ENCODE measurements around the gene ZNF292.
"Not testable (repeated sequence)": the region's sequence is repeated elsewhere in the genome, so short reads cannot be mapped to it uniquely, and the experiment has no call there.

The ZNF292 gene

DNA sequence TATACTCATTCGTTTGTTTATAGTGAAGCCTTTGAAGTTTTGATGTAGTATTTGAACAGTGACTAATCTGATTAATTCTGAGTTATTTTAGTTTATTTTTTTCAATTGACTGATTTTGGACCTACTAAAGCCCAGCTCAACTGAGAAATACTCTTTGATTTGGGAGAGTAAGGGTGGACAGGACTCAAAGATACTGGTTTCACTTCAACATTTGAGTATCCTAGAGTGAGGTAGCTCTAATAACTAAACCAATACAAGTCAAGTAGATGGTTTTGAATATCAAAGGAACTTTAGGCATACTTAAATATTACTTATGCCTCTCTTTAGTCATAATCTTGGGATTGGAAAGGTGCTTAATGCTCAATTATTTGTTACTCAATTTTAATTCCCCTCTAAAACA, 65.6 kb downstream of the ZNF292 start:
- DNase-seq: no peak

DNA sequence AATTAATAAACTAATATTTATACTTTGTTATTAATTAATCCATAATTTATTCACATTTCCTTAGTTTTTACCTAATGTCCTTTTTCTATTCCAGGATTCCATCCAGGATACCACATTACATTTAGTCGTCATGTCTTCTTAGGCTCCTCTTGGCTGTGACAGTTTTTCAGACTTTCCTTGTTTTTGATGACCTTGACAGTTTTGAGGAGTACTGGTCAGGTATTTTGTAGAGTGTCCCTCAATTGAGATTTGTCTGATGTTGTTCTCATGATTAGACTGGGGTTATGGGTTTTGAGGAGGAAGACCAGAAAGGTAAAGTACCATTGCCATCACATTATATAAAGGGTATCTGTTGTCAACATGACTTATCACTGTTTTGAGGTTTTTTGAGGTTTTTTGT, 67.3 kb downstream of the ZNF292 start:
- no peak for DNase-seq

DNA sequence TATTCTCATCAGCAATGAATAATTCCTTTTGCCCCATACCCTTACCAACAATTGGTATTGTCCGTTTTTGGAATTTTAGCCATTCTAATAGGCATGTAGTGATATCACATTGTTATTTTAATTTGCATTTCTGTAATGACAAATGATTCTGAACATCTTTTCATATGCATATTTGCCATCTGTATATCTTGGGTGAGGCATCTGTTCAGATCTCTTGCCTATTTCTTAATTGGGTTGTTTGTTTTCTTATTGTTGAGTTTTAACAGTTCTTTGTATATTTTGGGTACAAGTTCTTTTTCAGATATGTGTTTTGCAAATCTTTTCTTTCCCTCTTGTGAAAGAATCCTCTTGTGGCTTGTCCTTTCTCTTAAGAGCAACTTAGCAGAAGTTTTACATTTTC, 69.6 kb downstream of the ZNF292 start:
- no peak for DNase-seq

- no peak for DNase-seq
These were observed 70.1 kb downstream of the ZNF292 start for GRCh38 chr6:87225511-87225910.

- DNase-seq: no peak
These were observed 70.6 kb downstream of the ZNF292 start for GRCh38 chr6:87225937-87226336.

GRCh38 chr6:87230801-87231200, 75.4 kb downstream of the ZNF292 start:
- no peak for DNase-seq

DNA sequence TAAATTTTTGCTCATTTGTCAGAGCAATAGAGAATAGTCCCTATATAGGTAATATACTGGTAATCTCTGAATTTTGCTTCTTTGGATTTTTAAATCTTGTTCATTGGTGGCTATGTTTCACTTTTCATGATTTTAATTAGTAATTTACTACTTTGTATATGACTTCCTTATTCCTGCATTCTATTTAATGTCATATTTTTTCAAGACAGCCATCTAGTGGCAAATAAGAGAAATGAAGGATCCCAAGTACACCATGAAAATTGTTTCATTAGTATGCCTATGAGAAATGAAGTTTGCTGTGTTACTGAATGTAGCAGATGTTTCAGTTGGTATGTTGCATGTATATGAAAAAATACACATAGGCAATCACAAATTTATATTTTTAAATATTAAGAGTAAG, 82.4 kb downstream of the ZNF292 start:
- no peak for DNase-seq

- not testable (repeated sequence) for DNase-seq
These were observed 83.8 kb downstream of the ZNF292 start for GRCh38 chr6:87239098-87239635.

DNA sequence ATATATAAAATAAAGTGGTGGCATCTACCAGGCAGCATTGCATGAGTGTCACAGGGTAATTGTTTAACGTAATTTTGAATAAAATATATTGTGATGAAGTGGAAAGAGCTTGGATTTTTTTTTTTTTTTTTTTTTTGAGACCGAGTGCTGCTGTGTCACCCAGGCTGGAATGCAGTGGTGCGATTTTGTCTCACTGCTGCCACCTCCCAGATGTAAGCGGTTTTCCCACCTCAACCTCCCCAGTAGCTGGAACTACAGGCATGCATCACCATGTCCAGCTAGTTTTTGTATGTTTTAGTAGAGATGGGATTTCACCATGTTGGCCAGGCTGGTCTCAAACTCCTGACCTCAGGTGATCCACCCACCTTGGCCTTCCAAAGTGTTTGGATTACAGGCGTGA, 85.9 kb downstream of the ZNF292 start:
- no peak for DNase-seq

GRCh38 chr6:87242311-87242710, 86.9 kb downstream of the ZNF292 start:
- no peak for DNase-seq

DNA sequence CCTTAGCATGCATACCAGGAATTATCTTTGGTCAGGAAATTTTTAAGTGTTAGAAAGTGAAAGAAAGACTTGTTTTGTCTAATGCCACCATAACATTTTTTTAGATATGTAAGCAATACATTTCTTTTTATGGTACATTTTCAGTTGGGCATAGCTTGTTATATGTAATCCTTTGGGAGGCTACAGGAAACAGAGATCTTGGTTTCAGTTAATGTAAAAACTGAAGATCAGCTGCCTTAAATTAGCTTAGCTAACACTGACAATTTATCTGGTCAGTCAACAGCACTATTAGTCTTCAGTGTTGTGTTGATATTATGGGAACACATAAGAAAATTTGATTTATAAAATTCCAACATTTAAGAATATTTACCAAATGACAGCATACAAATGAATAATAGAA, 88.4 kb downstream of the ZNF292 start:
- DNase-seq: no peak

- no peak for DNase-seq
These were observed 89.0 kb downstream of the ZNF292 start for GRCh38 chr6:87244380-87244779.

GRCh38 chr6:87250019-87250418, 94.7 kb downstream of the ZNF292 start:
- DNase-seq: no peak

DNA sequence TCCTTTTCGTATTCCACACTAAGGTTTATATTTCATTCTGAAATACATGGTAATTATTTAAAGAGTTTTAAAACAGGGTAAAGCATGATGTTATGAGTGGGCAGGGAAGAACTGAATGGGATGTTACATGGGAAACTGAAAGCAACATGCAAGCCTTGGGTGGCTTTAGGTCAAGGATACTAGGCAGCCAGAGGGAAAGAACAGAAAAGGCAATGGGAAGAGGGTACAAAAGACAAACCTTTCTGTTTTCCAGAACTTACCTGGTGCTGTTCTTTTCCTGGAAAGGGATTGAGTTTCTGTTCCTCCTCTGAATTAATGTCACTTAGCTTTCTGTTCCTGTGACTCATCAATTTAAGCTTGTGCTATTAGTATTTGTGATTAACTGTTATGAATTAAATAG, 95.9 kb downstream of the ZNF292 start:
- DNase-seq: no peak

DNA sequence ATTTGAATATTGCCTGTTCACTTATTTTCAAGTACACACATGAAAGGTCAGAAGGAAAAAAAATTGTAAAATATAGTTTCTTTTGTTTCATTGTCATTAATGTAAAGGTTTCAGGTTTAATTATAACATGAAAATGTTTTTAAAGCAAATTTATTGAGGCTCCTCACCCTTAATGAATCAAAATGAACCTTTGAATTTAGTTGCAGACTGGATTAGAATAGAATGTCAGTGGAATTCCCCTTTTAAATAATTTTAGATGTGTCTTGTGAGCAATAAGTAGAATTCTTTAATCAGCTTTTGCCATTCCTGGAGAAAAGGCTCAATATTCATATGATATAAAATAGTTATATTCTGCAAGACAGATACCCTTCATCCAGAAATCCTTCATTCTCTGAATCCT, 96.4 kb downstream of the ZNF292 start:
- DNase-seq: no peak

- DNase-seq: no peak
These were observed 101.7 kb downstream of the ZNF292 start for GRCh38 chr6:87257046-87257445.

DNA sequence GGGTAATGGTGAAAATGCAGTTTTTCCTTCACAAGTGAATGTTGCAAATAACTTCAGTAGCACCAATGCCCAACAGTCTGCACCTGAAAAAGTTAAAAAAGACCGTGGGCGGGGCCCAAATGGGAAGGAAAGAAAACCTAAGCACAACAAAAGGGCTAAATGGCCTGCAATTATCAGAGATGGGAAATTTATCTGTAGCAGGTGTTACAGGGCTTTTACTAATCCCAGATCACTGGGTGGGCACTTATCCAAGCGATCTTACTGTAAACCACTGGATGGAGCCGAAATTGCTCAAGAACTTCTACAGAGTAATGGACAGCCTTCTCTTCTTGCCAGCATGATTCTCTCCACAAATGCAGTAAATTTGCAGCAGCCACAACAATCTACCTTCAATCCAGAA, 102.2 kb downstream of the ZNF292 start:
- DNase-seq: no peak

DNA sequence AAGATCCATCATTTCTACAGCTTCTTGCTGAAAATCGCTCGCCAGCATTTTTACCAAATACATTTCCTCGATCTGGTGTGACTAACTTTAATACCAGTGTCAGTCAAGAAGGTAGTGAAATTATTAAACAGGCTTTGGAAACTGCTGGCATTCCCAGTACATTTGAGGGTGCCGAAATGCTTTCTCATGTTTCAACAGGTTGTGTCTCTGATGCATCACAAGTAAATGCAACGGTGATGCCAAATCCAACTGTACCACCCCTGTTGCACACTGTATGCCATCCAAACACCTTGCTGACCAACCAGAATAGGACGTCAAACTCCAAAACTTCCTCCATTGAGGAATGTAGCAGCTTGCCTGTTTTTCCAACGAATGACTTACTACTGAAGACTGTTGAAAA, 102.6 kb downstream of the ZNF292 start:
- no peak for DNase-seq

DNA sequence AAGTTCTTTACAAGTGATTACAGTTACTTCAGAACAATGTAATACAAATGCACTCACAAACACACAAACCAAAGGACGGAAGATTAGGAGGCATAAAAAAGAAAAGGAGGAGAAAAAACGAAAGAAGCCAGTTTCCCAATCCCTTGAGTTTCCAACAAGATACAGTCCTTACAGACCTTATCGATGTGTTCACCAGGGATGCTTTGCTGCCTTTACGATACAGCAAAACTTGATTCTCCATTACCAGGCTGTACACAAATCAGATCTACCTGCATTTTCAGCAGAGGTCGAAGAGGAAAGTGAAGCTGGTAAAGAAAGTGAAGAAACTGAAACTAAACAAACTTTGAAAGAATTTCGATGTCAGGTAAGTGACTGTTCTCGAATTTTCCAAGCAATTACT, 104.4 kb downstream of the ZNF292 start:
- no peak for DNase-seq

DNA sequence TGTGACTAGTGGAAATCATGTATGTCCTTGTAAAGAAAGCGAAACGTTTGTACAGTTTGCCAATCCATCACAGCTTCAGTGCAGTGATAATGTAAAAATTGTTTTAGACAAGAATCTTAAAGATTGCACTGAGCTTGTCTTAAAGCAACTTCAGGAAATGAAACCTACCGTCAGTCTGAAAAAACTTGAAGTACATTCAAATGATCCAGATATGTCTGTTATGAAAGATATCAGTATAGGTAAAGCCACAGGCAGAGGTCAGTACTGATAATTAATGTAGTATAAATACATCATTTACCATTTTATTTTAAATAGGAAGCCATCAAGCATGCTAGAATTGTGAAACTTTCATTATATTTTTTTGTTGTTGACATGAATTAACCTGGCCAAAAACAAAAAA, 106.2 kb downstream of the ZNF292 start:
- DNase-seq: no peak

DNA sequence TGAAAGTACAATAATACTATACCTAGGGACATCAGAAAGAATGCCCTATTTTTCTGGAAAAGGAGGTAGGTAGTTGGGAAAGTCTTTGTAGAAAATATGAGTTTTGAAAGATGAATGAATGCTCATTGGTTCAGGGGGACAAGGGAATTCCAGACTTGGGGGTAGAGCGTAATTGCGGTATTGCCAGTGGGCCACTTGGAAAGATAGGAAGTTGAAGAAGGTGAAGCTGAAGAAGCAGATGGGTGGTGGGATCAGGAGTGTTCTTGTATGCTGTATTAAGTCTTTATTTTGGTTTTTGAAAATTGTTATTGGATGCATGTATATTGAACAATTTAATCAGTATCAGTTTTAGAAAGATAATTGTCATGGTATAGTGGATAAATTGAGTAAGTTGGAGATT, 109.1 kb downstream of the ZNF292 start:
- DNase-seq: no peak

GRCh38 chr6:87274660-87275274, 119.4 kb downstream of the ZNF292 start:
- no peak for DNase-seq

DNA sequence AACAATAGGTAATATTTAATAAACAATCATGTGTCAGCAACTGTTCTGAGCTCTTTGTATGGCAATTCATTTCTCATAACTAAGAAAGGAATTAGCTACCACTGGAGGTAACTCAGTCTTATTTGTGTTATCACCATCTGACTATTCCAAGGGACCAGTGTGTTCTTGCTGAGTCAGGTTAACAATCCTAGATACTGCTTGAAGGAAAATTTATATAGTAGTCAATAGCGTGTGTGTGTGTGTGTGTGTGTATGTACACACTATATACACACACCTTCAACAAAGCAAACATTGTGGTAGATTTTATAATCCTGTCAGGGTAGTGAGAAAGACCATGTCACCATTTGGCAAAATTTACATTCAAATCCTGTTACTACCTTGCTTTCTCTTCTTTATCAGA, 121.3 kb downstream of the ZNF292 start:
- no peak for DNase-seq

DNA sequence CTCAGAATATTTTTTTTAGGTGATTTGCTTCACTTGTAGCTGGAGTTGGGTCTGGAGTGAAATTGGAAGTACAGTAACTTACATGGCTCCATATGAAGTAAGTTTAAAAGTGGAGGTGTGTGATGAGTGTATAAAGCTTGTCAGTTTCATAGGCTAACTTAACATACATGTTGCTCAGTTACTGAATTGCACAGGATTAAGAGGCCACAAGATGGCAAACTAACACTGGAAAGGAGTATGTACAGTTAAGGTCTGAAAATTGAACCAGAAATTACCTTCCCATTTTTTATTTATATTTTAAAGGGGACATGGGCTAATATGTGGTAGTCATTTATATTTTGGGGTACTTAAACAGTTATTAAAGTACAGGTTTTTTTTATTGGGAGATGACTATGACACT, 121.8 kb downstream of the ZNF292 start:
- peak; percentile 8 for DNase-seq

GRCh38 chr6:87279196-87279595, 123.8 kb downstream of the ZNF292 start:
- DNase-seq: no peak

DNA sequence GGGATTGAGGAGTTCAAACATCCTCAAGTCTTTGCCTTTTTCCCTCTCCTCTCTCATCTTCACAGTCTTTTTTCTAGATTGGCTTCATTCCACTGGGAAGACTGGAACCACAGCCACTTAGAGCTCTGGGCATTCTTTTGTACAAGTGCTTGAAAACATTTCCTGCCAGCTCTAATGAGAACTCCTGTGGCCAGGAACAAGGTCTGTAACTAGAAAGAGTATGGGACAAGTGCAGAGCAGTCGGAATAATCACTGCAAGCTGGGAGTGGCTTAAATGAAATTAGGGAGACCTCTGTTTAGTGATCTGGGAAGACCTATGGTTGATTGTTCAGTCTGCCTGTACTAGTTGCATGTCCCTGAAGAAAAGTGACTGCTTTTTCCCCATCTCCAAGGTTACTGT, 126.1 kb downstream of the ZNF292 start:
- DNase-seq: no peak
